ENCODE results near the gene CD7.

- no peak for TF ChIP-seq USF2 (IDR thresholded peaks at IDR 0.05; ENCODE audit: borderline replicate concordance, low read depth, low read length)
- TF ChIP-seq CTCF (IDR thresholded peaks at IDR 0.05), result no peak
Measured at GRCh38 chr17:82297280-82297713, 20.1 kb downstream of the CD7 start.

Data from SK-N-SH (cell line).